Heart left ventricle (tissue), 16 donors: Measurements from ENCODE around the gene ACAP3. TPM values are rescaled to one million over a fixed set of nuclear protein-coding genes. Genes with fewer than 3 reads are reported as not detected.

ENCODE experiments used
- ATAC-seq, 4 donors: fragments of 200-7000 bp; cut with Tn5 transposase; one replicate each; pipeline ENCODE4 v1.9.1; 2020 to 2022; ENCODE audit warnings: moderate library complexity in 4 of 4, mild to moderate bottlenecking in 3 of 4, moderate number of reproducible peaks in 1 of 4
- DNase-seq, 5 donors: peaks; one replicate each; pipeline ENCODE4 v3.0.0-alpha.2; 2020
- H3K27ac ChIP-seq, 12 donors: fragments of 200-600 bp; sonication (generic) in 4 of 12; one replicate each; pipeline versions ENCODE4 v1.5.0 to v1.8.0; 2016 to 2022; ENCODE audit warnings: mild to moderate bottlenecking in 2 of 12
- H3K27me3 ChIP-seq, 9 donors: fragments of 200-600 bp; sonication (generic) in 2 of 9; one replicate each; pipeline versions ENCODE4 v1.5.1 to v1.8.0; 2016 to 2022; ENCODE audit warnings: mild to moderate bottlenecking in 3 of 9
- H3K36me3 ChIP-seq, 9 donors: fragments of 200-600 bp; sonication (generic) in 2 of 9; one replicate each; pipeline versions ENCODE4 v1.5.0 to v1.8.0; 2018 to 2022; ENCODE audit warnings: mild to moderate bottlenecking in 2 of 9
- H3K4me1 ChIP-seq, 12 donors: fragments of 200-600 bp; sonication (generic) in 4 of 12; one replicate each; pipeline versions ENCODE4 v1.5.0 to v1.8.0; 2016 to 2022; ENCODE audit warnings: mild to moderate bottlenecking in 3 of 12
- H3K4me3 ChIP-seq, 12 donors: fragments of 200-600 bp; sonication (generic) in 4 of 12; one replicate each; pipeline versions ENCODE4 v1.5.0 to v1.8.0; 2017 to 2022; ENCODE audit warnings: mild to moderate bottlenecking in 9 of 12, moderate library complexity in 4 of 12
- H3K9me3 ChIP-seq, 12 donors: fragments of 200-600 bp; sonication (generic) in 4 of 12; one replicate each; pipeline versions ENCODE4 v1.5.0 to v1.8.0; 2016 to 2022; ENCODE audit warnings: mild to moderate bottlenecking in 1 of 12
- POLR2A ChIP-seq, 2 donors: fragments of 450-650 bp; IDR thresholded peaks; one replicate each; pipeline ENCODE4 v1.6.1; 2017; ENCODE audit warnings: antibody characterized with exemption in 2 of 2, mild to moderate bottlenecking in 2 of 2, moderate library complexity in 2 of 2
- WGBS, 4 donors: extraction: QIAGEN DNeasy Blood & Tissue Kit in 2 of 4; methylation state at CpG; one replicate each; pipeline versions ENCODE4 v1.1.5 to v1.1.7; 2013 to 2018; 5-methylcytosine and 5-hydroxymethylcytosine counted together
- intact Hi-C, 10 donors: fragments of 100-400 bp; cut with DNase I; formaldehyde crosslinking; loops; one replicate each; pipeline versions ENCODE4 v1.11.1 to v1.14.2; 2022
- polyA plus RNA-seq, 2 donors: library from polyadenylated mRNA; stranded (reverse); fragments of 200-250 nt; gene quantifications; one replicate each; pipeline ENCODE4 v1.2.3, GENCODE V29; 2013
- total RNA-seq, 9 donors: library from RNA; depleted of rRNA in 2 of 9; stranded (reverse); fragments of >200 nt in 2 of 9; fragmentation: NEBNext Ultra II Directional in 3 of 9; extraction: Animal tissue kit (Norgen Biotek cat#: 25700) in 3 of 9; gene quantifications; one replicate each; pipeline versions ENCODE4 v1.1.0 to v1.2.4, GENCODE V29; 2016 to 2023
- TF ChIP-seq, protein P1 (sequence below), 12 donors: fragments of 200-600 bp; sonication (generic) in 4 of 12; IDR thresholded peaks; one replicate each; pipeline versions ENCODE4 v1.5.0 to v1.8.0; 2018 to 2022; ENCODE audit warnings: antibody characterized with exemption in 12 of 12, mild to moderate bottlenecking in 5 of 12
- donor health status: ischemic (EF 13 %, LVEDD 7.1; RV severe dilation, severe dysfunction).
- donor health status: healthy with polysubstance abuse.
- donor health status: DM: no; HTN: yes; CAD: no.
- donor health status: DM: no; HTN: no; CAD: no.
- donor health status: ischemic (EF 25% LVEDD 6.9; RV normal size, moderate dysfunction).
- donor health status: ischemic (EF 25% LVEDD 5.7; RV mildly dilated, moderate dysfunction).
- donor health status: healthy.
- donor health status: DM: yes; HTN: yes; CAD: no.
- donor health status: ischemic (EF 35%, LVEDD 5.7; RV mildly dilated, moderate dysfunction).
- donor health status: nonischemic (EF 11% LVEDD 7.7; RV severe dilation, severe dysfunction).
- donor health status: DM: yes; HTN: yes; CAD: no.
- donor health status: PGD.
- donor health status: ischemic (EF 29% LVEDD 5.4; RV normal size, mild dysfunction).
- donor health status: nonischemic (EF 23%, LVEDD 6.1; RV moderate dilation, normal function).

Gene ACAP3
- total and polyA plus RNA-seq, 11 donors = 20.1 to 59.5 (median 34.1) TPM

- Histone ChIP-seq H3K4me1 (peaks cover 0 to 15% (median 7%) of the 10 kb centered on the region in 12 donors), H3K36me3 (peaks cover 0 to 23% (median 3%) of the 10 kb centered on the region in 9 donors), H3K27me3 (peaks cover 0 to 17% (median 5%) of the 10 kb centered on the region in 9 donors), H3K27ac (no peak overlapping the region), H3K9me3 (no peaks in the 10 kb centered on the region), H3K4me3 (no peak overlapping the region)
- ATAC-seq = peak in 2 of 4 donors; percentile 50 to 61
- intact Hi-C loops = loop anchor here in 7 of 10 donors (2.0 to 10.0 kb wide), 6 partner anchors 167 to 305 kb away; partner anchors contain the start of gene PERM1 (in 1 of the 7)
- DNase-seq = peak in 3 of 5 donors; percentile 70 to 84 (median 72)
- 49 to 64% (median 62%) methylated on average over 12 to 15 of the region's 15 CpGs; no CpG with 5 or more reads in 1 of the 4 donors for WGBS, 4 donors
- TF ChIP-seq, protein P1, sequence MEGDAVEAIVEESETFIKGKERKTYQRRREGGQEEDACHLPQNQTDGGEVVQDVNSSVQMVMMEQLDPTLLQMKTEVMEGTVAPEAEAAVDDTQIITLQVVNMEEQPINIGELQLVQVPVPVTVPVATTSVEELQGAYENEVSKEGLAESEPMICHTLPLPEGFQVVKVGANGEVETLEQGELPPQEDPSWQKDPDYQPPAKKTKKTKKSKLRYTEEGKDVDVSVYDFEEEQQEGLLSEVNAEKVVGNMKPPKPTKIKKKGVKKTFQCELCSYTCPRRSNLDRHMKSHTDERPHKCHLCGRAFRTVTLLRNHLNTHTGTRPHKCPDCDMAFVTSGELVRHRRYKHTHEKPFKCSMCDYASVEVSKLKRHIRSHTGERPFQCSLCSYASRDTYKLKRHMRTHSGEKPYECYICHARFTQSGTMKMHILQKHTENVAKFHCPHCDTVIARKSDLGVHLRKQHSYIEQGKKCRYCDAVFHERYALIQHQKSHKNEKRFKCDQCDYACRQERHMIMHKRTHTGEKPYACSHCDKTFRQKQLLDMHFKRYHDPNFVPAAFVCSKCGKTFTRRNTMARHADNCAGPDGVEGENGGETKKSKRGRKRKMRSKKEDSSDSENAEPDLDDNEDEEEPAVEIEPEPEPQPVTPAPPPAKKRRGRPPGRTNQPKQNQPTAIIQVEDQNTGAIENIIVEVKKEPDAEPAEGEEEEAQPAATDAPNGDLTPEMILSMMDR (IDR thresholded peaks at IDR 0.05) = peak; percentile 30 to 69 (median 48)
- no peak for TF ChIP-seq POLR2A (IDR thresholded peaks at IDR 0.05)
These were observed 17.4 kb downstream of the ACAP3 start for GRCh38 chr1:1290238-1290731.

GRCh38 chr1:1287288-1288110 lies 20.2 kb downstream of the ACAP3 start:
- WGBS, 4 donors = 76 to 89% (median 84%) methylated on average over 30 to 46 of the region's 46 CpGs
- peaks cover 0 to 23% (median 5%) of the 10 kb centered on the region in 9 donors for H3K27me3 ChIP-seq
- H3K36me3 ChIP-seq = no peaks in the 10 kb centered on the region
- DNase-seq (peak in 1 of 5 donors; percentile 55), ATAC-seq (no peak)
- H3K4me3 ChIP-seq = no peak overlapping the region
- intact Hi-C loops = no loop called here
- H3K9me3 ChIP-seq = no peaks in the 10 kb centered on the region
- TF ChIP-seq POLR2A (IDR thresholded peaks at IDR 0.05) = no peak
- TF ChIP-seq, protein P1 (IDR thresholded peaks at IDR 0.05) = no peak
- H3K27ac ChIP-seq = no peak overlapping the region
- peaks cover 0 to 15% (median 7%) of the 10 kb centered on the region in 12 donors for H3K4me1 ChIP-seq

- no peak for TF ChIP-seq POLR2A (IDR thresholded peaks at IDR 0.05)
- TF ChIP-seq, protein P1 (IDR thresholded peaks at IDR 0.05) = no peak
- no peaks in the 10 kb centered on the region for H3K9me3 ChIP-seq
- ATAC-seq (no peak), DNase-seq (peak in 2 of 5 donors; percentile 21 to 55)
- peaks cover 0 to 23% (median 5%) of the 10 kb centered on the region in 9 donors for H3K27me3 ChIP-seq
- 62 to 68% (median 64%) methylated on average over 18 to 50 of the region's 50 CpGs for WGBS, 4 donors
- intact Hi-C loops = no loop called here
- H3K27ac ChIP-seq = no peak overlapping the region
- no peaks in the 10 kb centered on the region for H3K36me3 ChIP-seq
- peaks cover 0 to 18% (median 7%) of the 10 kb centered on the region in 12 donors for H3K4me1 ChIP-seq
- no peak overlapping the region for H3K4me3 ChIP-seq
These were observed 21.1 kb downstream of the ACAP3 start for GRCh38 chr1:1286313-1287261.
